Skeletal muscle satellite cell (primary cell): ENCODE results near the gene ANKRD31.
"Not testable (repeated sequence)": the region's sequence is repeated elsewhere in the genome, so short reads cannot be mapped to it uniquely, and the experiment has no call there.

ENCODE experiments used
- H3K27me3 ChIP-seq: 2 replicates; pipeline ENCODE4 v1.7.0; 2013; ENCODE audit warnings: low read length; ENCODE audit not compliant: control insufficient read depth, insufficient read depth
- H3K36me3 ChIP-seq: 2 replicates; pipeline ENCODE4 v1.7.0; 2013; ENCODE audit warnings: mild to moderate bottlenecking, control low read depth, low read length; ENCODE audit not compliant: insufficient read depth
- H3K4me1 ChIP-seq: 2 replicates; pipeline ENCODE4 v1.7.0; 2013; ENCODE audit warnings: low read length; ENCODE audit not compliant: control insufficient read depth, insufficient read depth
- H3K4me2 ChIP-seq: 2 replicates; pipeline ENCODE4 v1.7.0; 2013; ENCODE audit warnings: mild to moderate bottlenecking, low read length
- H3K4me3 ChIP-seq: 2 replicates; pipeline ENCODE4 v1.7.0; 2013; ENCODE audit warnings: low read length
- H3K9ac ChIP-seq: 2 replicates; pipeline ENCODE4 v1.7.0; 2013; ENCODE audit warnings: mild to moderate bottlenecking, low read depth, low read length, moderate library complexity
- H3K9me3 ChIP-seq: replicated peaks from 2 replicates; pipeline ENCODE4 v1.7.0; 2013; ENCODE audit warnings: mild to moderate bottlenecking, control low read depth, low read length

The ANKRD31 gene

DNA sequence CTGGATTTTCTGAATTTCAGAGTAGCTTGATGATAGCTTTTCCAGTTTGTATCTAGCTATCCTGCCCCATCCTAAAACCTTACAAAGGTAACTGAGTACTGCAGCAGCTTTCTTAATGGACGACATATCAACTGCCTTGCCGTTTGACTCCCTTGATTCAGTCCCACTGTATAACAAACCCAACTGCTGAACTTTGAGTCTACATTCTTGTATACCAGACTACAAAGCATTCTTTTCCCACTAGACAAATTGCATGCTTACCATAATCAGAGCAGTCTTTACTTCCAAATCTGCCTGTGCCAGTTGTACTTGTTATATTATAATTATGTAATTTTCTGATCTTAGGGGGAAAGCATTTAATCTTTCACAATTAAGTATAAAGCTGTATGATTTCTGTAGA, 47.3 kb downstream of the ANKRD31 start:
- Histone ChIP-seq H3K27me3 (peaks cover 8% of the 10 kb centered on the region), H3K36me3 (no peaks in the 10 kb centered on the region), H3K4me1 (no peaks in the 10 kb centered on the region), H3K9ac (no peak overlapping the region), H3K4me3 (no peak overlapping the region), H3K9me3 (no peaks in the 10 kb centered on the region), H3K4me2 (no peak overlapping the region)

DNA sequence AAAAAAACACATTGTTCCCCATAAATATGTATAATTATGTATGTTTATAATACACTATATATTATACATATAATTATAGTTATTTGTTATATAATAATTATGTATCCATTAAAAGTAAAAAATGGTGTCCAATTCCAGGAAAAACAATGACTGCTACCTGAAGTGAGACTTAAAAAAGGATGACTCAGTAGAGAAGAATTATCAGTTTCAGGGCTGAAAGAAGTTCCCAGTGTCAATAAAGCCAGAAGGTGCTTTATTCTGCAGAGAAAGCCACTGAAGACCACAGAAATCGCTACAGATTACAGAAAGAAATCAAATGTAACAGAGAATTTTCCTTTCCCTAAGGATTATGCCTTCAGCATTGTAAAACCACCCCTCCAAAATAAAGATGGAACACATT, 50.9 kb downstream of the ANKRD31 start:
- Histone ChIP-seq H3K36me3 (no peaks in the 10 kb centered on the region), H3K27me3 (peaks cover 8% of the 10 kb centered on the region), H3K4me1 (no peaks in the 10 kb centered on the region), H3K9ac (no peak overlapping the region), H3K4me2 (no peak overlapping the region), H3K4me3 (no peak overlapping the region), H3K9me3 (no peaks in the 10 kb centered on the region)

DNA sequence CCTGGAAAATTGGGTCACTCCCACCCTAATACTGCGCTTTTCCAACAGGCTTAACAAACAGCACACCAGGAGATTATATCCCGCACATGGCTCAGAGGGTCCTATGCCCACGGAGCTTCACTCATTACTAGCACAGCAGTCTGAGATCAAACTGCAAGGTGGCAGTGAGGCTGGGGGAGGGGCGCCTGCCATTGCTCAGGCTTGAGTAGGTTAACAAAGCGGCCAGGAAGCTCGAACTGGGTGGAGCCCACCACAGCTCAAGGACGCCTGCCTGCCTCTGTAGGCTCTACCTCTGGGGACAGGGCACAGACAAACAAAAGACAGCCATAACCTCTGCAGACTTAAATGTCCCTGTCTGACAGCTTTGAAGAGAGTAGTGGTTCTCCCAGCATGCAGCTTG, 60.7 kb downstream of the ANKRD31 start:
- H3K4me1 ChIP-seq, H3K4me2 ChIP-seq, H3K36me3 ChIP-seq, H3K9me3 ChIP-seq, H3K4me3 ChIP-seq, H3K9ac ChIP-seq, H3K27me3 ChIP-seq: not testable (repeated sequence)

DNA sequence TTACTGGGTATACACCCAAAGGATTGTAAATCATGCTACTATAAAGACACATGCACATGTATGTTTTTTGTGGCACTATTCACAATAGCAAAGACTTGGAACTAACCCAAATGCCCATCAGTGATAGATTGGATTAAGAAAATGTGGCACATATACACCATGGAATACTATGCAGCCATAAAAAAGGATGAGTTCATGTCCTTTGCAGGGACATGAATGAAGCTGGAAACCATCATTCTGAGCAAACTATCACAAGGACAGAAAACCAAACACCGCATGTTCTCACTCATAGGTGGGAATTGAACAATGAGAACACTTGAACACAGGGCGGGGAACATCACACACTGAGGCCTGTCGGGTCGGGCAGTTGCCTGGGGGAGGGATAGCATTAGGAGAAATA, 61.8 kb downstream of the ANKRD31 start:
- not testable (repeated sequence) for H3K36me3 ChIP-seq, H3K4me3 ChIP-seq, H3K4me1 ChIP-seq, H3K9ac ChIP-seq, H3K9me3 ChIP-seq, H3K4me2 ChIP-seq, H3K27me3 ChIP-seq

DNA sequence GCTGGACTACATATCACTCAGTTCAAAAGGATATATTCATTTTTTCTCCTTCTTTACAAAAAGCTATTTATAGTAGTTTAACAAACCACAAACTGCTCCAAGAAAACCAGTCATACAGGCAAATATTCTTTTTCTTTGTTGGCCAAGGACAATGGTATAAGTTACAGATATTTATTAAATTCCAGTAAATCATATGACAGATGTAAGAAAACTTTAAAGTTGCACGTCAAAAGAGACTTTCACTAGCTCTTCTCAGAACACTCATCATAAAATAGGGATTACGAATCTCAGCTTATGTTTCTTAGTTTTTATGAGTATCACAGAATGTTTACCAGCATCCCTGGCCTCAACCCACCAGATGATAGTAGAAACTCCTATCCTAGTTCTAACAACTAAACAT, 67.2 kb downstream of the ANKRD31 start:
- Histone ChIP-seq H3K9me3 (no peaks in the 10 kb centered on the region), H3K9ac (no peak overlapping the region), H3K4me2 (no peak overlapping the region), H3K4me3 (no peak overlapping the region), H3K36me3 (no peaks in the 10 kb centered on the region), H3K27me3 (no peaks in the 10 kb centered on the region), H3K4me1 (no peaks in the 10 kb centered on the region)

DNA sequence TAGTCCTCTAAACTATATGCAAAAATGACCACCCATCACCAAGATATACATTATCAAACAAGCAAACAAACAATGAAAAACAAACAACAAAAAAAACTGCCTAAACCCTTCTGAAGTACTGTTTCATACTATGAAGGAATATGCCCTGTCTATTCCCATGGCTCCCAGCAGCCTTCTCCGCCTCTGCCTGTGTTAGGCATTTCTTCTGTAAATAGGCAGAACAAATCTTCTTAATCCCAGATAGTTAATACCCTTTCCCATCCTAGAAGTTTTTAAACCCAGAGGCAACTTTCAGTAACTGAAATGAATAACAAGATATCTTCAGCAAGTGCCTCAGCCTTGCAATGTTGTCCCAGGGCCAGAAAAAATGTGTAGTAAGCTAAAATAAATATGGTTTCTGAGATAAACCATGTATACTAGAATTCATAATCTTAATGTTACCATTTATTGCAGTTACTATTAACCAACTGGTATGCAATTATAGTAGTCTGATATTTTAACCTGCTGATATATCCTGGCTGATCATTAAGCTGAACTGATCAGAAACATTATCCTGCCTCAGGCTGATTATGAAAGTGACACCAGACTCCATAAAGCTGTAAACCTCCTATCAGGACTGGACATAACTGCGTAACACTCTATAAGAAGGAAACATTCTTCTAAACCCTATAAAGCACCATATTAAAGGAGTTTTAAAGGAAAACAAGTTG, 68.5 kb downstream of the ANKRD31 start:
- no peak overlapping the region for H3K4me3 ChIP-seq
- no peak overlapping the region for H3K4me2 ChIP-seq
- no peak overlapping the region for H3K9ac ChIP-seq
- no peaks in the 10 kb centered on the region for H3K36me3 ChIP-seq
- no peaks in the 10 kb centered on the region for H3K9me3 ChIP-seq
- no peaks in the 10 kb centered on the region for H3K4me1 ChIP-seq
- no peaks in the 10 kb centered on the region for H3K27me3 ChIP-seq

DNA sequence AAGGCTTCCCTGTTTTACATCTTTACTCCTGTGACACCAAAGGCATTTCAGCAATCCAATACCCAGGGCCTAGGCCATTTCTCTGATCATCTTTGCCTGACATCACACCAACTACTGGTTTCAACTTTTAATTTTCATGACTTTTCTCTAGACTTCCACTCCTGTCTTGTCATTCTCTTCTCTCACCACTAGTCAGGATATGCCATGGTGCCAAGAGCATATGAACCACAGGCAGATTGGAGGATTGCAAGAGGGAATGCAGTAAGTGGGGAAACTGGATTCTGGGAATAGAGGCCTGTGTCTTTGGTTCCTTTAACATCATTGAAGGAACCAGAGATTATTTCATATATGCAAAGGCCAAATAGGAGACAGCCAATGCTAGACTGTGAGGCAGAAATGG, 69.3 kb downstream of the ANKRD31 start:
- Histone ChIP-seq H3K9ac (no peak overlapping the region), H3K9me3 (no peaks in the 10 kb centered on the region), H3K27me3 (no peaks in the 10 kb centered on the region), H3K4me1 (no peaks in the 10 kb centered on the region), H3K4me3 (no peak overlapping the region), H3K4me2 (no peak overlapping the region), H3K36me3 (no peaks in the 10 kb centered on the region)

DNA sequence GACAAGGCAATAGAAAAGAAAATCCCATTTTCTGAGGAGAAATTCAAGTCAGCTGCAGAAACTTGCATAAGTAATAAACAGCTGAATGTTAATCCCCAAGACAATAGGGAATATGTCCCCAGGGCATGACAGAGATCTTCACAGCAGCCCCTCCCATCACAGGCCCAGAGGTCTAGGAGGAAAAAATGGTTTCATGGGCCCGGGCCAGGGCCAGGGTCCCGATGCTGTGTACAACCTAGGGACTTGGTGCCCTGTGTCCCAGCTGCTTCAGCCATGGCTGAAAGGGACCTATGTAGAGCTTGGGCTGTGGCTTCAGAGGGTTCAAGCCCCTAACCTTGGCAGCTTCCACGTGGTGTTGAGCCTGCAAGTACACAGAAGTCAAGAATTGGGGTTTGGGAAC, 75.2 kb downstream of the ANKRD31 start:
- H3K4me1 ChIP-seq, H3K27me3 ChIP-seq, H3K9me3 ChIP-seq, H3K36me3 ChIP-seq, H3K4me3 ChIP-seq, H3K4me2 ChIP-seq, H3K9ac ChIP-seq: not testable (repeated sequence)

DNA sequence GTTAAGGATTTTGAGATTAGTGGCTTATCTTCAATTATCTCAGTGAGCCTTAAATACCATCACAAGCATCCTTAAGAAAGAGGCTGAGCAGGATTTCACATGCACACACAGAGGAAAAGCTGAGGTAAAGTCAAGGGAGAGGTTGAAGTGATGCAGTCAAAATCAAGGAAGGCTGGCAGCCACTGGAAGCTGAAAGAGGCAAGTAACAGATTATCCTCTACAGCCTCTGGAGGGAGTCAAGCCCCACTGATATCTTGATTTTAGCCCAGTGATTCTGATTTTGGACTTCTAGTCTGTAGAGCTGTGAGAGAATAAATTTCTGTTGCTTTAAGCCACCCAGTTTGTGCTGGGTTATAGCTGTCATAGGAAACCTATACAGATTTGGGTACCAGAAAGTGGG, 80.1 kb downstream of the ANKRD31 start:
- Histone ChIP-seq H3K27me3 (no peaks in the 10 kb centered on the region), H3K36me3 (no peaks in the 10 kb centered on the region), H3K9me3 (no peaks in the 10 kb centered on the region), H3K4me3 (no peak overlapping the region), H3K9ac (no peak overlapping the region), H3K4me2 (no peak overlapping the region), H3K4me1 (no peaks in the 10 kb centered on the region)

DNA sequence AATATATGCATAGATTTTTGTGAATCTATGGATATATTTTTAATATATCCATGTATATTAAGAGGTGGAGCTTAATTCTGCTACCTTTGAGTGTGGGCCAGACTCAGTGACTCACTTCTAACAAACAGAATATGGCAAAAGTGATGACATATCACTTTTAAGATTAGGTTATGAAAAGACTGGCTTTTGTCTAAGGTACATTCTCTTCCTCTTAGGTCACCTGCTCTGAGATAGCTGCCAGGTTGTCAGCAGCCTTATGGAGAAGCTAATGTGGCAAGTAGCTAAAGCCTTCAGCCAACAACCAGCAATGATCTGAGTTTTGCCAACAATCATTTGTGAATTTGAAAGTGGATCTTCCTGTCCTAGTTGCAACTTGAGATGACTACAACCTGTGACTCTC, 83.8 kb downstream of the ANKRD31 start:
- no peaks in the 10 kb centered on the region for H3K9me3 ChIP-seq
- H3K4me2 ChIP-seq, result no peak overlapping the region
- no peaks in the 10 kb centered on the region for H3K4me1 ChIP-seq
- no peak overlapping the region for H3K9ac ChIP-seq
- H3K4me3 ChIP-seq, result no peak overlapping the region
- H3K36me3 ChIP-seq, result no peaks in the 10 kb centered on the region
- no peaks in the 10 kb centered on the region for H3K27me3 ChIP-seq

DNA sequence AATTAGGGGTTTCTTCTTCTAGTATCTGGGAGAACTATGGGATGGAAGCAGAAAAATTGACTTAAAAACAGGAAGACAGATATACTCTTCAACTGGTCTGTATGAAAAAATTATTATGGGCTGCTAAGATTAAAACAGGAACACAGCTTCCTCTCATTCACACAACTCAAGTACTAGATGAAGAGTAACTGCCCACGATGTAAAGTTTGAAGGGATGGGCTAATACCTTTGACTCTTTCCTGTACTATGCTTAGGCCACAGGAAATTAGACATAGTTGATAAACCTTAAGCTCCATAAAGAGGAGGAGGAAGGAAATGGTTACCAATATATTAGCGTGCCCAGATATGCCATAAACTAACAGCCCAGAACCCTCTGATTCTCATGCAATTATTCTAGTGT, 88.6 kb downstream of the ANKRD31 start:
- no peak overlapping the region for H3K9ac ChIP-seq
- no peak overlapping the region for H3K4me2 ChIP-seq
- peaks cover 10% of the 10 kb centered on the region for H3K27me3 ChIP-seq
- H3K4me1 ChIP-seq, result no peaks in the 10 kb centered on the region
- H3K9me3 ChIP-seq, result no peaks in the 10 kb centered on the region
- no peaks in the 10 kb centered on the region for H3K36me3 ChIP-seq
- no peak overlapping the region for H3K4me3 ChIP-seq

DNA sequence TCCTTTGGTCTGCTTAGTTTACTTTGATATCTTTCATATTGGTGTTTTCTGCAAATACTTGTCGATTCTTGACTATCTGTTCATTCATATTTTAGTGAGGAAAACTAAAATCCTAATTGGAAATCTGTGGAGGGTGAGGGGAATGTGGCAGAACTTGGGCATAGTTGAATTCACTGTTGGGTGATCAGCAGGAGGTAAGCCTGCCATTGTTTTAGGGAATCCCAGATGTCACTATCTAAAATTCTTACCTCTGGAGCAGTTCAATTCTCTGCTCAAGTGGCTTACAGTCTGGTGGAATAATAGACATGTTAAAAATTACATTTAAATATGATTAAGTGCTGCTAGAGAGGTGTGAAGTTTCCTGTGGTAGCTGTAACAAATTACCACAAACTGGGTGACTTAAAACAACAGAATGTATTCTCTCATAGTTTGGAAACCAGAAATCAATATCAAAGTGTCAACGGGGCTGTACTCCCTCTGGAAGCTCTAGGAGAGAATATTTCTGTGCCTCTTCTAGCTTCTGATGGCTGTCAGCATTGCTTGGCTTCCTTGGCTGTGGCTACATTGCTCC, 94.0 kb downstream of the ANKRD31 start:
- Histone ChIP-seq H3K4me2 (no peak overlapping the region), H3K4me1 (no peaks in the 10 kb centered on the region), H3K36me3 (no peaks in the 10 kb centered on the region), H3K9me3 (no peaks in the 10 kb centered on the region), H3K27me3 (peaks cover 17% of the 10 kb centered on the region), H3K4me3 (no peak overlapping the region), H3K9ac (no peak overlapping the region)
